GM19463 (cell line): ENCODE results near the gene PPIF.

ENCODE experiments used
- ATAC-seq: cut with Tn5 transposase; IDR thresholded peaks from one replicate; pipeline ENCODE4 v1.9.1; 2021; ENCODE audit warnings: mild to moderate bottlenecking, moderate library complexity; ENCODE audit not compliant: unreplicated experiment

PPIF gene

GRCh38 chr10:79347226-79347893 is at the start of gene PPIF:
TSS of gene PPIF (plus strand) at chr10:79347469. CDS start at chr10:79347549, 80 bp downstream.
- ATAC-seq: peak; percentile 77

- ATAC-seq: no peak
Observed at GRCh38 chr10:79298403-79299244, 48.6 kb upstream of the PPIF start.

GRCh38 chr10:79299397-79300241 is 47.6 kb upstream of the PPIF start:
- ATAC-seq: no peak

GRCh38 chr10:79300711-79301110 is 46.6 kb upstream of the PPIF start:
- no peak for ATAC-seq

GRCh38 chr10:79301754-79302530 is 45.3 kb upstream of the PPIF start:
- no peak for ATAC-seq

- no peak for ATAC-seq
Observed at GRCh38 chr10:79303631-79304478, 43.4 kb upstream of the PPIF start.

GRCh38 chr10:79304479-79305087 is 42.7 kb upstream of the PPIF start:
- no peak for ATAC-seq

GRCh38 chr10:79305515-79305914 is 41.8 kb upstream of the PPIF start:
- no peak for ATAC-seq

GRCh38 chr10:79305988-79306387 is 41.3 kb upstream of the PPIF start:
- no peak for ATAC-seq

- no peak for ATAC-seq
Observed at GRCh38 chr10:79306644-79307220, 40.5 kb upstream of the PPIF start.

- no peak for ATAC-seq
Observed at GRCh38 chr10:79308016-79308415, 39.3 kb upstream of the PPIF start.

GRCh38 chr10:79308969-79309665 is 38.2 kb upstream of the PPIF start:
- no peak for ATAC-seq

- ATAC-seq: no peak
Observed at GRCh38 chr10:79310200-79310865, 36.9 kb upstream of the PPIF start.

- ATAC-seq: no peak
Observed at GRCh38 chr10:79310911-79311573, 36.2 kb upstream of the PPIF start.

GRCh38 chr10:79311581-79312407 is 35.5 kb upstream of the PPIF start:
- no peak for ATAC-seq

GRCh38 chr10:79312601-79313187 is 34.6 kb upstream of the PPIF start:
- no peak for ATAC-seq
